ENCODE measurements around the gene ADAP1. TPM values are rescaled to one million over a fixed set of nuclear protein-coding genes. Genes with fewer than 3 reads are reported as not detected.
A peak's percentile ranks its signal among the peaks of the same experiment; 100 is the strongest.

The ADAP1 gene
- total and polyA plus RNA-seq, 2 of the 13 experiments (the other 11 are each of a cell fraction or from before 2014, with no cell fraction given) = 10.5 to 24.6 TPM

- TF ChIP-seq ZNF142 (CRISPR knock-in tag; IDR thresholded peaks at IDR 0.05) (no peak), MIER2 (CRISPR knock-in tag; IDR thresholded peaks at IDR 0.05) (no peak), SMC3 (IDR thresholded peaks at IDR 0.05; ENCODE audit: low read length) (no peak), TAF15 (IDR thresholded peaks at IDR 0.05; ENCODE audit: low read depth, low read length, poor library complexity, severe bottlenecking) (no peak), HOXD1 (CRISPR knock-in tag; IDR thresholded peaks at IDR 0.05) (no peak), TBX3 (IDR thresholded peaks at IDR 0.05; ENCODE audit: borderline replicate concordance) (no peak), ZNF687 (CRISPR knock-in tag; IDR thresholded peaks at IDR 0.05) (no peak), ZNF530 (CRISPR knock-in tag; IDR thresholded peaks at IDR 0.05; ENCODE audit: low read depth) (no peak), ZNF776 (CRISPR knock-in tag; IDR thresholded peaks at IDR 0.05) (no peak), ZNF891 (CRISPR knock-in tag; IDR thresholded peaks at IDR 0.05) (no peak), PCBP1 (IDR thresholded peaks at IDR 0.05; ENCODE audit: borderline replicate concordance, low read depth, low read length) (0 out of 2 replicates have a peak, but pooled peaks have one; percentile 47), KAT8 (CRISPR knock-in tag; IDR thresholded peaks at IDR 0.05) (no peak), MBNL3 (CRISPR knock-in tag; conservative IDR thresholded peaks at IDR 0.05) (no peak), ZNF768 (CRISPR knock-in tag; IDR thresholded peaks at IDR 0.05) (peak; percentile 92), ZNF720 (CRISPR knock-in tag; IDR thresholded peaks at IDR 0.05) (no peak), PBX2 (CRISPR knock-in tag; IDR thresholded peaks at IDR 0.05) (no peak), ZBTB25 (CRISPR knock-in tag; IDR thresholded peaks at IDR 0.05) (no peak), ZNF121 (CRISPR knock-in tag; IDR thresholded peaks at IDR 0.05) (no peak)
Measured at GRCh38 chr7:903921-904755, 50.3 kb downstream of the ADAP1 start (continued).
